ENCODE results near the gene IL31RA.
A peak's percentile ranks its signal among the peaks of the same experiment; 100 is the strongest.

The IL31RA gene

GRCh38 chr5:55860709-55861108 is 9.6 kb downstream of the IL31RA start:
- TF ChIP-seq CTCF (IDR thresholded peaks at IDR 0.05; ENCODE audit: low read depth, low read length) = no peak

GRCh38 chr5:55864606-55865541 is 13.7 kb downstream of the IL31RA start:
- Histone ChIP-seq H3K4me3 (ENCODE audit: low read depth, low read length) (no peak overlapping the region), H3K27ac (no peak overlapping the region), H3K9me3 (ENCODE audit: severe bottlenecking) (no peaks in the 10 kb centered on the region), H3K36me3 (no peaks in the 10 kb centered on the region), H3K27me3 (ENCODE audit: insufficient read depth, low read depth, severe bottlenecking) (no peaks in the 10 kb centered on the region)
- DNase-seq = no peak
- no peak for TF ChIP-seq CTCF (IDR thresholded peaks at IDR 0.05; ENCODE audit: low read depth, low read length)

More at GRCh38 chr5:55860709-55861108, 9.6 kb downstream of the IL31RA start:
- DNase-seq = no peak
- Histone ChIP-seq H3K4me3 (ENCODE audit: low read depth, low read length) (no peak overlapping the region), H3K27ac (no peak overlapping the region), H3K9me3 (ENCODE audit: severe bottlenecking) (no peaks in the 10 kb centered on the region), H3K36me3 (no peaks in the 10 kb centered on the region), H3K27me3 (ENCODE audit: insufficient read depth, low read depth, severe bottlenecking) (no peaks in the 10 kb centered on the region)

GRCh38 chr5:55865831-55866230 is 14.7 kb downstream of the IL31RA start:
- no peak for TF ChIP-seq CTCF (IDR thresholded peaks at IDR 0.05; ENCODE audit: low read depth, low read length)
- Histone ChIP-seq H3K36me3 (no peaks in the 10 kb centered on the region), H3K9me3 (ENCODE audit: severe bottlenecking) (no peaks in the 10 kb centered on the region), H3K27me3 (ENCODE audit: insufficient read depth, low read depth, severe bottlenecking) (no peaks in the 10 kb centered on the region), H3K4me3 (ENCODE audit: low read depth, low read length) (no peak overlapping the region), H3K27ac (no peak overlapping the region)
- DNase-seq = peak; percentile 68

- H3K4me3 ChIP-seq (ENCODE audit: low read depth, low read length) = no peak overlapping the region
- DNase-seq = no peak
- H3K9me3 ChIP-seq (ENCODE audit: severe bottlenecking) = no peaks in the 10 kb centered on the region
- no peak for TF ChIP-seq CTCF (IDR thresholded peaks at IDR 0.05; ENCODE audit: low read depth, low read length)
- H3K27me3 ChIP-seq (ENCODE audit: insufficient read depth, low read depth, severe bottlenecking) = no peaks in the 10 kb centered on the region
- H3K27ac ChIP-seq = no peak overlapping the region
- H3K36me3 ChIP-seq = no peaks in the 10 kb centered on the region
Observed at GRCh38 chr5:55866485-55866884, 15.3 kb downstream of the IL31RA start.

- H3K36me3 ChIP-seq = no peaks in the 10 kb centered on the region
- no peak overlapping the region for H3K4me3 ChIP-seq (ENCODE audit: low read depth, low read length)
- H3K27ac ChIP-seq = no peak overlapping the region
- H3K9me3 ChIP-seq (ENCODE audit: severe bottlenecking) = no peaks in the 10 kb centered on the region
- H3K27me3 ChIP-seq (ENCODE audit: insufficient read depth, low read depth, severe bottlenecking) = no peaks in the 10 kb centered on the region
- no peak for TF ChIP-seq CTCF (IDR thresholded peaks at IDR 0.05; ENCODE audit: low read depth, low read length)
- no peak for DNase-seq
Observed at GRCh38 chr5:55866934-55867333, 15.8 kb downstream of the IL31RA start.
